Measurements from ENCODE around the gene ZMYND15.

- TF ChIP-seq POLR2A (IDR thresholded peaks at IDR 0.05): no peak
- no peak for TF ChIP-seq CTCF (IDR thresholded peaks at IDR 0.05)
Observed at GRCh38 chr17:4715063-4715744, 24.4 kb upstream of the ZMYND15 start.

All from thyroid gland (tissue), 4 donors.